Epithelial cell of prostate (primary cell): ENCODE results near the gene DLGAP4.
"Not testable (repeated sequence)": the region's sequence is repeated elsewhere in the genome, so short reads cannot be mapped to it uniquely, and the experiment has no call there.

Experiments
- DNase-seq: peaks from one replicate; pipeline ENCODE4 v3.0.0-alpha.2; 2011; ENCODE audit warnings: low read depth, low spot score
- H3K27ac ChIP-seq: fragments of 450-650 bp; 2 replicates; pipeline ENCODE4 v1.5.1; 2017; ENCODE audit warnings: mild to moderate bottlenecking

DLGAP4 gene

GRCh38 chr20:36544134-36545018, 238.2 kb downstream of the DLGAP4 start:
- H3K27ac ChIP-seq, result no peak overlapping the region
- peak; percentile 20 for DNase-seq

GRCh38 chr20:36546111-36546736, 240.1 kb downstream of the DLGAP4 start:
- H3K27ac ChIP-seq, result no peak overlapping the region
- DNase-seq, result no peak

GRCh38 chr20:36547186-36548005, 241.3 kb downstream of the DLGAP4 start:
- H3K27ac ChIP-seq, result no peak overlapping the region
- no peak for DNase-seq

GRCh38 chr20:36548006-36548315, 241.8 kb downstream of the DLGAP4 start:
- no peak overlapping the region for H3K27ac ChIP-seq
- DNase-seq, result no peak

GRCh38 chr20:36548704-36549627, 242.8 kb downstream of the DLGAP4 start:
- DNase-seq, result no peak
- no peak overlapping the region for H3K27ac ChIP-seq

GRCh38 chr20:36549628-36549941, 243.4 kb downstream of the DLGAP4 start:
- no peak overlapping the region for H3K27ac ChIP-seq

GRCh38 chr20:36549942-36550789, 244.0 kb downstream of the DLGAP4 start:
- no peak for DNase-seq
- H3K27ac ChIP-seq, result no peak overlapping the region

More at GRCh38 chr20:36549628-36549941, 243.4 kb downstream of the DLGAP4 start:
- no peak for DNase-seq

GRCh38 chr20:36550790-36551299, 244.7 kb downstream of the DLGAP4 start:
- no peak for DNase-seq
- no peak overlapping the region for H3K27ac ChIP-seq

- H3K27ac ChIP-seq, result no peak overlapping the region
- DNase-seq, result no peak
Observed at GRCh38 chr20:36555248-36555647, 249.1 kb downstream of the DLGAP4 start.

- no peak for DNase-seq
Observed at GRCh38 chr20:36562724-36563123, 256.6 kb downstream of the DLGAP4 start.

GRCh38 chr20:36563374-36563773, 257.2 kb downstream of the DLGAP4 start:
- H3K27ac ChIP-seq, result no peak overlapping the region
- no peak for DNase-seq

More at GRCh38 chr20:36562724-36563123, 256.6 kb downstream of the DLGAP4 start:
- H3K27ac ChIP-seq, result no peak overlapping the region

GRCh38 chr20:36564078-36564725, 258.1 kb downstream of the DLGAP4 start:
- H3K27ac ChIP-seq, DNase-seq: not testable (repeated sequence)

- DNase-seq, H3K27ac ChIP-seq: not testable (repeated sequence)
Observed at GRCh38 chr20:36564726-36565121, 258.6 kb downstream of the DLGAP4 start.

GRCh38 chr20:36565520-36565919, 259.4 kb downstream of the DLGAP4 start:
- DNase-seq, result no peak
- no peak overlapping the region for H3K27ac ChIP-seq

- DNase-seq, result no peak
Observed at GRCh38 chr20:36569847-36570429, 263.8 kb downstream of the DLGAP4 start.

GRCh38 chr20:36571564-36572504, 265.7 kb downstream of the DLGAP4 start:
- no peak for DNase-seq
- H3K27ac ChIP-seq, result no peak overlapping the region

More at GRCh38 chr20:36569847-36570429, 263.8 kb downstream of the DLGAP4 start:
- no peak overlapping the region for H3K27ac ChIP-seq

GRCh38 chr20:36572701-36573102, 266.6 kb downstream of the DLGAP4 start:
- peak overlapping the region; percentile 25 for H3K27ac ChIP-seq
- DNase-seq, result no peak
